GM12874 (cell line): ENCODE measurements around the gene SRGAP2C.
"Not testable (repeated sequence)": the region's sequence is repeated elsewhere in the genome, so short reads cannot be mapped to it uniquely, and the experiment has no call there.

ENCODE experiments used
- CTCF ChIP-seq: IDR thresholded peaks from 2 replicates; pipeline ENCODE4 v1.5.1; 2011; ENCODE audit warnings: low read depth, mild to moderate bottlenecking, control low read depth, low read length, moderate library complexity; ENCODE audit not compliant: insufficient read depth

Gene SRGAP2C

GRCh38 chr1:121184290-121185127 lies at the start of gene SRGAP2C, which contains the start of gene FAM72B:
SRGAP2C (plus strand) TSS chr1:121184975; CDS start chr1:121187447, 2,472 bp downstream.
FAM72B (minus strand) TSS chr1:121184340; CDS start chr1:121183489, 851 bp downstream.
- TF ChIP-seq CTCF, result not testable (repeated sequence)

DNA sequence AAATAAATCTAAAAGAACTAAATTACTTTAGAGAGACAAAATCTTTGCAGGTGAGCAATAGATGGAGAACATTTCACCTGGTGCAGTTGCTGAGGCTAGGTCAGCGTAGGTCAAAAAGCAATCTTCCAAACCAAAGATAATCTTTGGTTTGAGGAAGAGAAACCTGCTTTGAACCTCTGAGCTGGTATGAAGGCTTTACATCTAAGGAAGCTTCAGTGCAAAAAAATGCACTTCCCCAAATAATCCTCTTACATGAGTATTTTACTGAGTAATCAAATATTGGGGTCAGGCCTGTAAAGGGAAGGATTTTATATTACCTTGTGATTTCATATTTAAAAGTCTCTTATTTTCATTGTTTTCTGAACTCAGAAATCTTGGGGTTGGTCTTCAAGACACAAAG lies 223.6 kb downstream of the SRGAP2C start:
- no peak for TF ChIP-seq CTCF

DNA sequence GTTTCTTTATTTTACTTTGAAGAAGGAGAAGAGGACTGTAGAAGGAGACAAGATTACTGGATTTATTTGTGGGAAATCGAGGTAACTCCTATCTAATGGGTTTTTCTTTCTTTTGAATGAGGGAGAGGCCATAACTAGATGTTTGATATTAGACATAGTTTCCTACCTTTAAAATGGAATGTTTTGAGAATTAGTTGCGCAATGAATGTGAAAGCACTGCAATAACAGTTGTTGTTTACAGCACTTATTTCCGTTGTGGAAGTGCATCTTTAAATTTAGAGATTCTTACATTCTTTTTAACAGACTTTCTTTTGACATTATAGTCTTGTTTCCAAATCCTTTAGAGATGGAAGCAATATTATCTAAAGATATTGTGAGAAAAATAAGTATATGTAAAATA lies 229.0 kb downstream of the SRGAP2C start:
- no peak for TF ChIP-seq CTCF

DNA sequence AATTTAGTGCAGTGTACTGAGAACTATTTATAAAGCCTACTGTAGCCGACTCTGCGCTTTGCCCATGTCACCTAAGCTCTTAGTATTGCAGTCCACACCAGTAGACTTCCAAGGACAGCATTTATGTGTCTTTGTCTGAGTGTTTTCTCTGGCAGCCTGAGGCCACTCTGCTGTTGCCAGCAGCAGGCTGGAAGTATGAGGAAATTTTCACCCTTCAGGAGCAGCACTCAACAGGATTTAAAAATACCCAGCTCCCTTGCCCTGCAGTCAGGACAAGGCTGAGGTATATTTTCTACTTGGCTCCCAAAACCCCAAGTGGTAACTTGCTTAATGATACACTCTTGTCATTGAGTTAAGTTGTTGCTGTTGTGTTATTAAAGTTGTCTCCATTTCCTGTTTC lies 230.1 kb downstream of the SRGAP2C start:
- no peak for TF ChIP-seq CTCF

GRCh38 chr1:121417325-121417923 lies 232.6 kb downstream of the SRGAP2C start:
- TF ChIP-seq CTCF, result no peak

GRCh38 chr1:121418369-121419049 lies 233.7 kb downstream of the SRGAP2C start:
- no peak for TF ChIP-seq CTCF

- TF ChIP-seq CTCF, result no peak
These were observed 256.2 kb downstream of the SRGAP2C start for GRCh38 chr1:121440993-121441392.
